SU-DHL-6 (cell line): Measurements from ENCODE around the gene ABCD1.

Experiments used
- EZH2phosphoT487 ChIP-seq: fragments of 200-600 bp; sonication (generic), shearing (Covaris generic); conservative IDR thresholded peaks from 2 replicates; pipeline ENCODE4 v1.6.1; 2018; ENCODE audit warnings: mild to moderate bottlenecking, antibody characterized with exemption, low read length, moderate library complexity, mixed read lengths
- TF ChIP-seq, protein P1 (sequence below): fragments of 200-600 bp; sonication (generic); IDR thresholded peaks from one replicate; pipeline ENCODE4 v1.5.1; 2017; ENCODE audit warnings: antibody characterized with exemption, mild to moderate bottlenecking, low read length, moderate library complexity; ENCODE audit not compliant: insufficient read depth, poor library complexity, severe bottlenecking

DNA sequence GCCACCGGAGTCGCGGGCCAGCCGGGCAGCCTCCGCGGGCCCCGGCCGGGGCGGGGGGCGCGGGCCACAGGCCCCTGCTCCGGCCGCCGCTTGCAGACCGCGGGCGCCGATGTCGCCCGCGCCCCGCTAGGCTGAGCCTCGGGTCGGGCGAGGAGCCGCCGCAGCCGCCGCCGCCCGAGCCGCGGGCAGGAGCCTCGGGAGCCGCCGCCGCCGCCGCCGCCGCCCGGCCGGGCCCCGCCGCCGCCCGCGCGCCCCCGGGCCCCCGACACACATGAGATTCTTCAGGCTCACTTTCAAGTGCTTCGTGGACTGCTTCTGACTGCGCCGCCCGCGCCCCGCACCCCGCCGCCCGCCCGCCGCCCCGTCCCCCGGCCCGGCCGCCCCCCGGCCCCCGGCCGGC is 36.6 kb upstream of the ABCD1 start:
- TF ChIP-seq, protein P1, sequence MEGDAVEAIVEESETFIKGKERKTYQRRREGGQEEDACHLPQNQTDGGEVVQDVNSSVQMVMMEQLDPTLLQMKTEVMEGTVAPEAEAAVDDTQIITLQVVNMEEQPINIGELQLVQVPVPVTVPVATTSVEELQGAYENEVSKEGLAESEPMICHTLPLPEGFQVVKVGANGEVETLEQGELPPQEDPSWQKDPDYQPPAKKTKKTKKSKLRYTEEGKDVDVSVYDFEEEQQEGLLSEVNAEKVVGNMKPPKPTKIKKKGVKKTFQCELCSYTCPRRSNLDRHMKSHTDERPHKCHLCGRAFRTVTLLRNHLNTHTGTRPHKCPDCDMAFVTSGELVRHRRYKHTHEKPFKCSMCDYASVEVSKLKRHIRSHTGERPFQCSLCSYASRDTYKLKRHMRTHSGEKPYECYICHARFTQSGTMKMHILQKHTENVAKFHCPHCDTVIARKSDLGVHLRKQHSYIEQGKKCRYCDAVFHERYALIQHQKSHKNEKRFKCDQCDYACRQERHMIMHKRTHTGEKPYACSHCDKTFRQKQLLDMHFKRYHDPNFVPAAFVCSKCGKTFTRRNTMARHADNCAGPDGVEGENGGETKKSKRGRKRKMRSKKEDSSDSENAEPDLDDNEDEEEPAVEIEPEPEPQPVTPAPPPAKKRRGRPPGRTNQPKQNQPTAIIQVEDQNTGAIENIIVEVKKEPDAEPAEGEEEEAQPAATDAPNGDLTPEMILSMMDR = no peak
- TF ChIP-seq EZH2phosphoT487 = no peak
